ENCODE data around the gene CGAS. TPM values are rescaled to one million over a fixed set of nuclear protein-coding genes. Genes with fewer than 3 reads are reported as not detected.
A peak's percentile ranks its signal among the peaks of the same experiment; 100 is the strongest.

CGAS gene
- total and polyA plus RNA-seq, 2 of the 13 experiments (the other 11 are each of a cell fraction or from before 2014, with no cell fraction given) = 0.03 to 0.07 TPM

GRCh38 chr6:73461537-73462350 is 9.6 kb upstream of the CGAS start, which contains the start of gene MTO1 (continued):
- TF ChIP-seq, protein P1, sequence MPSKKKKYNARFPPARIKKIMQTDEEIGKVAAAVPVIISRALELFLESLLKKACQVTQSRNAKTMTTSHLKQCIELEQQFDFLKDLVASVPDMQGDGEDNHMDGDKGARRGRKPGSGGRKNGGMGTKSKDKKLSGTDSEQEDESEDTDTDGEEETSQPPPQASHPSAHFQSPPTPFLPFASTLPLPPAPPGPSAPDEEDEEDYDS (CRISPR knock-in tag; IDR thresholded peaks at IDR 0.05) = peak; percentile 95
- no peak for TF ChIP-seq CENPT (CRISPR knock-in tag; IDR thresholded peaks at IDR 0.05; ENCODE audit: low read depth)
- 0 out of 2 replicates have a peak, but pooled peaks have one; percentile 15 for TF ChIP-seq ZNF556 (CRISPR knock-in tag; IDR thresholded peaks at IDR 0.05; ENCODE audit: borderline replicate concordance)
- peak; percentile 83 for TF ChIP-seq YEATS2 (CRISPR knock-in tag; IDR thresholded peaks at IDR 0.05; ENCODE audit: borderline replicate concordance)
- peak; percentile 70; the same call in 1 of the 2 replicates for TF ChIP-seq SIN3A (IDR thresholded peaks at IDR 0.05; ENCODE audit: borderline replicate concordance, low read depth, low read length)
- TF ChIP-seq POLR2AphosphoS5 (IDR thresholded peaks at IDR 0.05; ENCODE audit: low read depth, low read length) = peak; percentile 90
- TF ChIP-seq ZNF337 (CRISPR knock-in tag; IDR thresholded peaks at IDR 0.05; ENCODE audit: borderline replicate concordance, low read depth) = no peak
- no peak for TF ChIP-seq CBX2 (IDR thresholded peaks at IDR 0.05; ENCODE audit: low read depth, low read length)
- TF ChIP-seq CBX2 (CRISPR knock-in tag; IDR thresholded peaks at IDR 0.05; ENCODE audit: low read depth) = no peak
- no peak for TF ChIP-seq RNF219 (CRISPR knock-in tag; IDR thresholded peaks at IDR 0.05)
- TF ChIP-seq ZNF430 (CRISPR knock-in tag; IDR thresholded peaks at IDR 0.05) = no peak; the same call in 1 of the 2 replicates
- 0 out of 2 replicates have a peak, but pooled peaks have one; percentile 43 for TF ChIP-seq ZNF205 (CRISPR knock-in tag; IDR thresholded peaks at IDR 0.05)
- no peak for TF ChIP-seq ZNF17 (CRISPR knock-in tag; IDR thresholded peaks at IDR 0.05)
- TF ChIP-seq ZNF383 (CRISPR knock-in tag; IDR thresholded peaks at IDR 0.05; ENCODE audit: borderline replicate concordance) = no peak
- TF ChIP-seq HMGA1 (CRISPR knock-in tag; conservative IDR thresholded peaks at IDR 0.05) = no peak
- TF ChIP-seq, protein P2, sequence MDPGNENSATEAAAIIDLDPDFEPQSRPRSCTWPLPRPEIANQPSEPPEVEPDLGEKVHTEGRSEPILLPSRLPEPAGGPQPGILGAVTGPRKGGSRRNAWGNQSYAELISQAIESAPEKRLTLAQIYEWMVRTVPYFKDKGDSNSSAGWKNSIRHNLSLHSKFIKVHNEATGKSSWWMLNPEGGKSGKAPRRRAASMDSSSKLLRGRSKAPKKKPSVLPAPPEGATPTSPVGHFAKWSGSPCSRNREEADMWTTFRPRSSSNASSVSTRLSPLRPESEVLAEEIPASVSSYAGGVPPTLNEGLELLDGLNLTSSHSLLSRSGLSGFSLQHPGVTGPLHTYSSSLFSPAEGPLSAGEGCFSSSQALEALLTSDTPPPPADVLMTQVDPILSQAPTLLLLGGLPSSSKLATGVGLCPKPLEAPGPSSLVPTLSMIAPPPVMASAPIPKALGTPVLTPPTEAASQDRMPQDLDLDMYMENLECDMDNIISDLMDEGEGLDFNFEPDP (CRISPR knock-in tag; conservative IDR thresholded peaks at IDR 0.05) = no peak
- peak; percentile 52; the same call in 1 of the 2 replicates for TF ChIP-seq ZNF143 (CRISPR knock-in tag; IDR thresholded peaks at IDR 0.05)
- no peak for TF ChIP-seq NR3C1 (CRISPR knock-in tag; IDR thresholded peaks at IDR 0.05)
- no peak for TF ChIP-seq KAT2B (IDR thresholded peaks at IDR 0.05; ENCODE audit: borderline replicate concordance, low read depth, low read length)
- TF ChIP-seq ZNF224 (CRISPR knock-in tag; IDR thresholded peaks at IDR 0.05) = peak; percentile 27; the same call in 1 of the 2 replicates
- no peak for TF ChIP-seq TRIM24 (CRISPR knock-in tag; IDR thresholded peaks at IDR 0.05)
- TF ChIP-seq ZNF101 (CRISPR knock-in tag; IDR thresholded peaks at IDR 0.05; ENCODE audit: borderline replicate concordance, low read depth) = 0 out of 2 replicates have a peak, but pooled peaks have one; percentile 33
- TF ChIP-seq ZNF713 (CRISPR knock-in tag; IDR thresholded peaks at IDR 0.05) = no peak
